ENCODE results near the gene ENPEP. TPM values are rescaled to one million over a fixed set of nuclear protein-coding genes. Genes with fewer than 3 reads are reported as not detected.
"Not testable (repeated sequence)": the region's sequence is repeated elsewhere in the genome, so short reads cannot be mapped to it uniquely, and the experiment has no call there.

ENPEP gene
- total and polyA plus RNA-seq, 12 donors = 2.5 to 9.0 (median 4.9) TPM

- Histone ChIP-seq H3K27me3 (no peaks in the 10 kb centered on the region), H3K27ac (no peak overlapping the region), H3K4me1 (replicated peaks in 1 of 2) (no peaks in the 10 kb centered on the region), H3K9me3 (replicated peaks in 1 of 3) (no peaks in the 10 kb centered on the region), H3K4me3 (no peak overlapping the region), H3K36me3 (replicated peaks in 1 of 2) (no peaks in the 10 kb centered on the region)
- TF ChIP-seq POLR2A (IDR thresholded peaks at IDR 0.05) = no peak
- no peak for TF ChIP-seq CTCF (IDR thresholded peaks at IDR 0.05)
- intact Hi-C loops (cut with DNase I) = no loop called here
- no peak for DNase-seq
Measured at GRCh38 chr4:110544594-110544993, 68.6 kb downstream of the ENPEP start.

GRCh38 chr4:110550260-110550659, 74.3 kb downstream of the ENPEP start:
- Histone ChIP-seq H3K9me3 (replicated peaks in 1 of 3) (no peaks in the 10 kb centered on the region), H3K27ac (no peak overlapping the region), H3K4me1 (replicated peaks in 1 of 2) (no peaks in the 10 kb centered on the region), H3K36me3 (replicated peaks in 1 of 2) (no peaks in the 10 kb centered on the region), H3K27me3 (no peaks in the 10 kb centered on the region), H3K4me3 (no peak overlapping the region)
- TF ChIP-seq CTCF (IDR thresholded peaks at IDR 0.05) (no peak), POLR2A (IDR thresholded peaks at IDR 0.05) (no peak)
- WGBS, 4 donors = 72 to 89% (median 87%) methylated on average over 1 of the region's 1 CpG
- no peak for DNase-seq
- intact Hi-C loops (cut with DNase I) = no loop called here

GRCh38 chr4:110553197-110553596, 77.2 kb downstream of the ENPEP start:
- TF ChIP-seq CTCF (IDR thresholded peaks at IDR 0.05) = no peak
- no peak for TF ChIP-seq POLR2A (IDR thresholded peaks at IDR 0.05)
- Histone ChIP-seq H3K27ac (no peak overlapping the region), H3K9me3 (replicated peaks in 1 of 3) (no peaks in the 10 kb centered on the region), H3K27me3 (no peaks in the 10 kb centered on the region), H3K36me3 (replicated peaks in 1 of 2) (no peaks in the 10 kb centered on the region), H3K4me1 (replicated peaks in 1 of 2) (no peaks in the 10 kb centered on the region), H3K4me3 (no peak overlapping the region)
- no peak for DNase-seq
- whole genome bisulfite sequencing, 4 donors = 58 to 83% (median 78%) methylated on average over 2 of the region's 2 CpGs
- intact Hi-C loops (cut with DNase I) = no loop called here

- H3K36me3 ChIP-seq (replicated peaks in 1 of 2) = no peaks in the 10 kb centered on the region
- no peak overlapping the region for H3K4me3 ChIP-seq
- WGBS, 4 donors = 81 to 95% (median 81%) methylated on average over 6 of the region's 6 CpGs
- no peaks in the 10 kb centered on the region for H3K9me3 ChIP-seq (replicated peaks in 1 of 3)
- H3K27ac ChIP-seq = no peak overlapping the region
- intact Hi-C loops (cut with DNase I) = no loop called here
- TF ChIP-seq POLR2A (IDR thresholded peaks at IDR 0.05) (no peak), CTCF (IDR thresholded peaks at IDR 0.05) (no peak)
- H3K4me1 ChIP-seq (replicated peaks in 1 of 2) = no peaks in the 10 kb centered on the region
- no peaks in the 10 kb centered on the region for H3K27me3 ChIP-seq
- DNase-seq = no peak
Measured at GRCh38 chr4:110567214-110567613, 91.3 kb downstream of the ENPEP start.

GRCh38 chr4:110576696-110577095, 100.7 kb downstream of the ENPEP start:
- H3K36me3 ChIP-seq (replicated peaks in 1 of 2); intact Hi-C loops (cut with DNase I); H3K4me3 ChIP-seq; H3K27ac ChIP-seq; DNase-seq; H3K9me3 ChIP-seq (replicated peaks in 1 of 3); H3K4me1 ChIP-seq (replicated peaks in 1 of 2); H3K27me3 ChIP-seq: not testable (repeated sequence)
- WGBS, 4 donors = 75 to 91% (median 85%) methylated on average over 2 of the region's 2 CpGs

Measured in adrenal gland (tissue), 12 donors.